ENCODE results near the gene IGIP.

DNA sequence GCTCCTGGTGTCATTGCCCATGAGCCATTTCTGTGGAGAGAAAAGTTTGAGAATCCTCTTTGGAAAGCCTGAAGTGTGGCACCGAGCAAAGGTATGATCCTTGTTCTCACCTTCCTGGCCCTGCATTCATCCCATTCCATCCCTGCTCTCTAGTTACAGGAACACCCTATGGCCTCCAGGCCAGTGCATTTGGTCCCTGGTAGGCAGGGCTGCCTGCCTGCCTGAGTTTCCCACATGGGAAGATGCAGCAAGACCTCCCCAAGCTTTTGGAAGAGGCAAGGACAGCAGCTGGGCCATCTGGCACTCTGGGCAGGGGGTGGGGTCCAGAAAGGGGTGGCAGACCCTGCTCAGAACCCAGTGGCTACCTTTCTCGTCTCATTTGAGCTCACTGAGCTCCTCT lies 24.5 kb downstream of the IGIP start:
- TF ChIP-seq CTCF (IDR thresholded peaks at IDR 0.05; ENCODE audit: insufficient read depth, low read depth, low read length) (no peak), EZH2 (IDR thresholded peaks at IDR 0.05; ENCODE audit: insufficient read depth, low read length) (no peak)

Data from astrocyte (in vitro differentiated cells and primary cell).